Pancreas (tissue), 10 donors: ENCODE measurements around the gene MAGOHB. TPM values are rescaled to one million over a fixed set of nuclear protein-coding genes. Genes with fewer than 3 reads are reported as not detected.

ENCODE experiments used
- ATAC-seq, 4 donors: fragments of 200-7000 bp; cut with Tn5 transposase; one replicate each; pipeline versions ENCODE4 v1.8.0 to v1.9.1; 2020; ENCODE audit warnings: mild to moderate bottlenecking in 4 of 4, moderate library complexity in 4 of 4
- DNase-seq, 6 donors: peaks; one replicate each; pipeline ENCODE4 v3.0.0-alpha.2; 2020
- FAIRE-seq: peaks from 2 replicates; lab custom pipeline; 2012; peaks lifted over from hg19 to GRCh38; lab: Jason Lieb, UNC
- H3K27ac ChIP-seq, 4 donors: fragments of 200-600 bp; sonication (generic); 1 replicate in 3 of 4; 2 replicates in 1 of 4; pipeline versions ENCODE4 v1.5.0 to v1.8.0; 2020
- H3K27me3 ChIP-seq, 4 donors: fragments of 200-600 bp; one replicate each; pipeline ENCODE4 v1.8.0; 2021
- H3K36me3 ChIP-seq, 3 donors: fragments of 200-600 bp; sonication (generic) in 1 of 3; one replicate each; pipeline versions ENCODE4 v1.5.0 to v1.8.0; 2020 to 2021
- H3K4me1 ChIP-seq, 3 donors: fragments of 200-600 bp; one replicate each; pipeline ENCODE4 v1.8.0; 2021
- H3K4me3 ChIP-seq, 4 donors: fragments of 200-600 bp; sonication (generic) in 2 of 4; one replicate each; pipeline versions ENCODE4 v1.5.0 to v1.8.0; 2020 to 2021
- H3K9me3 ChIP-seq, 4 donors: fragments of 200-600 bp; one replicate each; pipeline ENCODE4 v1.8.0; 2021
- WGBS, 2 donors: extraction: QIAGEN DNeasy Blood & Tissue Kit; methylation state at CpG; one replicate each; pipeline ENCODE4 v1.1.7; 2013; 5-methylcytosine and 5-hydroxymethylcytosine counted together
- intact Hi-C, 3 donors: fragments of 100-400 bp; cut with DNase I; formaldehyde crosslinking; loops; one replicate each; pipeline versions ENCODE4 v1.11.1 to v1.14.2; 2022
- polyA plus RNA-seq, 2 donors: library from polyadenylated mRNA; stranded (reverse); fragments of 200-250 nt; gene quantifications; one replicate each; pipeline ENCODE4 v1.2.3, GENCODE V29; 2013
- total RNA-seq, 6 donors: library from RNA; stranded (reverse); fragmentation: NEBNext Ultra II Directional in 4 of 6; extraction: Animal tissue kit (Norgen Biotek cat#: 25700) in 4 of 6; gene quantifications; one replicate each; pipeline versions ENCODE4 v1.2.1 to v1.2.4, GENCODE V29; 2021 to 2023
- TF ChIP-seq, protein P1 (sequence below), 4 donors: fragments of 200-600 bp; sonication (generic) in 3 of 4; IDR thresholded peaks; one replicate each; pipeline versions ENCODE4 v1.5.0 to v1.8.0; 2021; ENCODE audit warnings: antibody characterized with exemption in 4 of 4
- donor health status: healthy with polysubstance abuse.
- donor health status: DM: no; HTN: no; CAD: no; lungs with moderate emphysema.
- donor health status: DM: no; HTN: no; CAD: no.
- donor health status: control.
- donor health status: control.
- donor health status: Bipolar disorder and iron deficiency.
- donor health status: DM: yes; HTN: yes; CAD: no.
- donor health status: DM: no; HTN: no; CAD: no.
- donor health status: DM: no; HTN: no; CAD: no.
- donor health status: DM: yes; HTN: yes; CAD: no.

Gene MAGOHB
- total and polyA plus RNA-seq, 8 donors = 5.4 to 18.6 (median 9.8) TPM

DNA sequence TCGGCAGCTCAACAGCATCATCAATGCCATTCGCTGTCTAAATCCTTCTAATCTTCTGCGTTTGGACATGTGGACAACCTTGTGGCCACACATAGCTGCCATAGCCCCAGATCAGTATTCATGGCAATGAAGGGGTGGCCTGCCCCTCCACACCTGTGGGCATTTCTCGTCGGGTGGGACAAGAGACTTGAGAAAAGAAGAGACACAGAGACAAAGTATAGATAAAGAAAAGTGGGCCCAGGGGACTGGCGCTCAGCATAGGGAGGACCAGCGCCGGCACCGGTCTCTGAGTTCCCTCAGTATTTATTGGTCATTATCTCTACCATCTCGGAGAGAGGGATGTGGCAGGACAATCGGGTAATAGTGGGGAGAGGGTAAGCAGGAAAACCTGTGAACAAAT is 42.3 kb downstream of the MAGOHB start:
- no peak overlapping the region for H3K27ac ChIP-seq
- H3K9me3 ChIP-seq = no peaks in the 10 kb centered on the region
- H3K4me1 ChIP-seq = no peaks in the 10 kb centered on the region
- FAIRE-seq (no peak), ATAC-seq (no peak), DNase-seq (no peak)
- WGBS, 2 donors = 78 to 88% methylated on average over 11 of the region's 11 CpGs
- H3K4me3 ChIP-seq = no peak overlapping the region
- no peaks in the 10 kb centered on the region for H3K36me3 ChIP-seq
- H3K27me3 ChIP-seq = no peaks in the 10 kb centered on the region
- intact Hi-C loops = no loop called here
- TF ChIP-seq, protein P1, sequence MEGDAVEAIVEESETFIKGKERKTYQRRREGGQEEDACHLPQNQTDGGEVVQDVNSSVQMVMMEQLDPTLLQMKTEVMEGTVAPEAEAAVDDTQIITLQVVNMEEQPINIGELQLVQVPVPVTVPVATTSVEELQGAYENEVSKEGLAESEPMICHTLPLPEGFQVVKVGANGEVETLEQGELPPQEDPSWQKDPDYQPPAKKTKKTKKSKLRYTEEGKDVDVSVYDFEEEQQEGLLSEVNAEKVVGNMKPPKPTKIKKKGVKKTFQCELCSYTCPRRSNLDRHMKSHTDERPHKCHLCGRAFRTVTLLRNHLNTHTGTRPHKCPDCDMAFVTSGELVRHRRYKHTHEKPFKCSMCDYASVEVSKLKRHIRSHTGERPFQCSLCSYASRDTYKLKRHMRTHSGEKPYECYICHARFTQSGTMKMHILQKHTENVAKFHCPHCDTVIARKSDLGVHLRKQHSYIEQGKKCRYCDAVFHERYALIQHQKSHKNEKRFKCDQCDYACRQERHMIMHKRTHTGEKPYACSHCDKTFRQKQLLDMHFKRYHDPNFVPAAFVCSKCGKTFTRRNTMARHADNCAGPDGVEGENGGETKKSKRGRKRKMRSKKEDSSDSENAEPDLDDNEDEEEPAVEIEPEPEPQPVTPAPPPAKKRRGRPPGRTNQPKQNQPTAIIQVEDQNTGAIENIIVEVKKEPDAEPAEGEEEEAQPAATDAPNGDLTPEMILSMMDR (IDR thresholded peaks at IDR 0.05) = no peak

DNA sequence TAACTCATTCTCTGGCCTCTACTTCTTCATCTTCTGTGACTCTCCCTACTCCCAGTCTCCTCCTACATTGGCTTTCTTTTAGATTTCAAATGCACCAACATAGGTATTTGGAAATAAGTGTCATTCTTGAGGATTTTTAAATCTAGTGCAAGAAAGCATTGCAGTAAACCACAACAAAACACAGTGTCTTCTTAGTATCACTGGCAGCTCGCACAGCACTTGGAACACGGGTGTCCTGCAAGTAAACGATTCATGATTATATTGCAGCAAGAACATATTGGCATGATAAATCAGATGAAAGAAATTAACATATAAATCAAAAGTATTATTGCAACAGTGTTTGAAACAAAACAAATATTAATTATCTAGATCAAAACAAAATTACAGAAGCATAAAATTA is 45.6 kb downstream of the MAGOHB start:
- Histone ChIP-seq H3K27me3 (no peaks in the 10 kb centered on the region), H3K4me1 (no peaks in the 10 kb centered on the region), H3K27ac (no peak overlapping the region), H3K4me3 (no peak overlapping the region), H3K36me3 (no peaks in the 10 kb centered on the region), H3K9me3 (no peaks in the 10 kb centered on the region)
- no peak for FAIRE-seq
- TF ChIP-seq, protein P1 (IDR thresholded peaks at IDR 0.05) = no peak
- no peak for ATAC-seq
- 66 to 67% methylated on average over 3 of the region's 3 CpGs for WGBS, 2 donors
- DNase-seq = no peak
- intact Hi-C loops = loop anchor here in 1 of 3 donors (5.0 kb wide), 1 partner anchor 331 kb away; no protein-coding TSS in a partner anchor

DNA sequence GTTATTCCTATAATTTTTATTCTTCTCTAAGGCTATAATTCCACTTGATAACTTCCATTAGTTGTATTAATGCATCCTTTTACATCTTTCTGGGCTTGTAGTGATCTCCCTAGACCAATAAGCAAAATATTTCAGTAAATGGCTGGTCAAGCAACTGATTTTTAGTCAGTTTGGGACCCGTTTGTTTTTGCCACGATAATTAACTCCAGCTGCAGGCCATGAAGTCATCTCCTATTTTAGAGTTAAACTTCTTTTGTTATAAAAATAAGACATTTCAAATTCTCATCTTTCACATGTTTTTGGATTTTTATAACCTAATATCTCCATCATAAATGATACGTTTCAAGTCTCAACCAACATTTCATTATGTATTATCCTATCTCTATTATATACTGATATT is 49.4 kb downstream of the MAGOHB start:
- 53 to 61% methylated on average over 3 of the region's 3 CpGs for WGBS, 2 donors
- FAIRE-seq = no peak
- intact Hi-C loops = loop anchor here in 2 of 3 donors (5.0 kb wide), 1 partner anchor 232 kb away; no protein-coding TSS in a partner anchor

DNA sequence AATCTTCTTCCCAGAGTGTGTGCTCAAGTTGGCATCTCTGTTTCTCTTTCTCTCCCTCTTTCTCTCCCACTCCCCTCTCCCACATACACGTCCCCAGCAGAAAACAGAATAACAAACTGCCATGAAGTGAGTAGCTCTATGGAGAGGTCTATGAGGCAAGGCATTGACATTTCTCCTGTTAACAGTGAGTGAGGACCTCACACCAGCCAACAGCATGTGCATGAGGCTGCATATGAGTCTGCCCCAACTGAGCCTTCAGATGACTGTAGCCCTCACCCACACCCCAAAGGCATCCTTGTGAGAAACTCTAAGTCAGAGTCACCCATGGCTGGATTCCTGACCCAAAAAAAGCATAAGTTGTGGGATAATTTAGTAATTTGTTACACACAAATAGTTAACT is 50.4 kb downstream of the MAGOHB start:
- FAIRE-seq (no peak), DNase-seq (no peak), ATAC-seq (no peak)
- H3K4me3 ChIP-seq = no peak overlapping the region
- WGBS, 2 donors = 69 to 93% methylated on average over 1 of the region's 1 CpG
- no peaks in the 10 kb centered on the region for H3K4me1 ChIP-seq
- intact Hi-C loops = loop anchor here in 2 of 3 donors (5.0 kb wide), 1 partner anchor 231 kb away; no protein-coding TSS in a partner anchor
- no peaks in the 10 kb centered on the region for H3K9me3 ChIP-seq
- TF ChIP-seq, protein P1 (IDR thresholded peaks at IDR 0.05) = no peak
- H3K27ac ChIP-seq = no peak overlapping the region
- no peaks in the 10 kb centered on the region for H3K36me3 ChIP-seq
- no peaks in the 10 kb centered on the region for H3K27me3 ChIP-seq

More for the DNA sequence above, 49.4 kb downstream of the MAGOHB start:
- Histone ChIP-seq H3K27me3 (no peaks in the 10 kb centered on the region), H3K27ac (no peak overlapping the region), H3K9me3 (no peaks in the 10 kb centered on the region), H3K36me3 (no peaks in the 10 kb centered on the region), H3K4me3 (no peak overlapping the region), H3K4me1 (no peaks in the 10 kb centered on the region)
- ATAC-seq (no peak), DNase-seq (no peak)
- TF ChIP-seq, protein P1 (IDR thresholded peaks at IDR 0.05) = no peak

DNA sequence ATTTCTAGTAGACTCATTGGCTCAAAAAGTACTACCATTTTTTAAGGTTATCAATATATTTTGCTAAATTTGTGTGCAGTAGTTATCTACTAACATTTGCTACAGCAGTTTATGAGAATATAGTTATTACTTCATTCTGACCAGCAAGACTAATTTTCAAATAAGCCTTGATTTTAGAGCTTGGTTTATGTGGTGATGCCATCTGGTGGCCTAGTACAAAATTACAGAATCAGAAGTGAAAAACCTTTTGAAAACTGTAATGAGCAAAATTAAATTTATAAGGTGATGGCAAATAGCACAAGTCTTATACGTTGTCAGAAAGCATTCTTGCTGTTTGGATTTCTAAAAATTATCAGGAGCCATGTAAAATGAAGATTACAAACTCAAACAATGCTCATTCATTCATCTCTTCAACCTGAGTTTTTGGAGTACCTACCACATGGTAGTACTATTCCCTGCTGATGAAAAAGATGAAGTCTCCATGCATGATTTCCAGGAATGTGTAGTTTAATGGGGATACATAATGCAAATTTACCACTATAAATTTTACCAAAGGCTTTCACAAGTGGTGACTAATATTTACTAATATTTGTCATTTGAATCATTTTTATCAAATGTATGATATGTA is 51.0 kb downstream of the MAGOHB start:
- intact Hi-C loops = loop anchor here in 2 of 3 donors (5.0 kb wide), 1 partner anchor 230 kb away; no protein-coding TSS in a partner anchor
- no peaks in the 10 kb centered on the region for H3K9me3 ChIP-seq
- no peak overlapping the region for H3K27ac ChIP-seq
- ATAC-seq = peak in 3 of 4 donors; percentile 53 to 58 (median 54)
- H3K36me3 ChIP-seq = no peaks in the 10 kb centered on the region
- TF ChIP-seq, protein P1 (IDR thresholded peaks at IDR 0.05) = peak; percentile 31 to 54 (median 50)
- no peak overlapping the region for H3K4me3 ChIP-seq
- no peak for DNase-seq
- H3K27me3 ChIP-seq = no peaks in the 10 kb centered on the region
- no peaks in the 10 kb centered on the region for H3K4me1 ChIP-seq
- WGBS, 2 donors = 0% methylated on average over 1 of the region's 1 CpG
- peak; percentile 60 for FAIRE-seq
